NCI-H1694 treated with DMSO at 0.1 percent for 48 hours (cell line): ENCODE results near the gene MVK.

Source experiments
- DNase-seq: peaks from one replicate; lab custom pipeline; 2025; lab: John Stamatoyannopoulos, UW

The MVK gene

GRCh38 chr12:109545826-109546225 is 27.8 kb upstream of the MVK start:
- no peak for DNase-seq

- DNase-seq, result no peak
Observed at GRCh38 chr12:109547286-109547685, 26.3 kb upstream of the MVK start.

DNA sequence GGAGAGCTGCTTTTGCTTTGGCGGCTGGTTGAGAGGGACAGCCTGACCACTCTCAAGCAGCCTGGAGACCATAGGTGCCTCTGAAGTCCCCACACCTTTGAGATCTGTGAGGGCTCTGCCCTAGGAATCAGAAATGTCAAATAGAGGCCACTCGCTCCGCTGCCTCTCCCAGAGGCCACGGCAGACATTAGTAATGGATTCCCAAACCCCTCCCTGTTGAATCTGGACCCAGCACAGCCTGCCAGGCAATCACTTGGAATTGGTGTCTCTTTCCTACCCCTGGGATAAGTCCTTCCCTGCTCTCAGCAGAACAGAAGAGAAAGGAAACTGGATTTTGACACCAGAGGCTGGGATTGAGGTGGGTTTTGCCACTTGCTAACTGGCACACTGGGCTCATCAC is 25.3 kb upstream of the MVK start:
- DNase-seq, result no peak

DNA sequence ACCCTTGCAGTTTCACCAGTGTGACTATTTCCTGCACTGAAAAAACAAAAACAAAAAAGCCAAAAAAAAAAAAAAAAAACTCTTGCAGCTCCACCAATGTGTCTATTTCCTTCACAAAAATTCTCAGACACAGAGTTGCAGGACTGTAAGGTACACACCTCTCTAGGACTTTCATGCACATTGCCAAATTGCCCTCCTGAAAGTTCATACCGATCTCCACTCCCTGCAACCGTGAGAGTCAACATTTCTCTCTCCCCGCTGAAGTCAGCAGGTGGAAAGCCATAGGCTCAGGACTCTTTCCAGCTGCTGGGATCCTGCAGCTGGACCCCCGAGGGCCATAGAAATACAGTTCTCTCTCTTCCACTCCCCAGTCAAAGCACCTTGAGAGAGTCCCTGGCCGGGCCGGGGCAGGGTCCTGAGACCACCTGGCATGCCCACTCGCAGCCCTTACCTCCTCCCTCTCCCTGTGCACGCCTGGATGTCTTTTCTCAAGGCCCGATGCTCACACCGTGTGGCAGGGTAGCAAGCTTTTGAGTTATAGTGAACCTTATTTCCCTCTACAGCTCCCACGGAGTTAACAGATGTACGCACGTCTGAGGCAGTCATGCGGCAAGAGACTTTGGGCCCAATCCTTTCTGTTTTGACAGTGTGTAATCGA is 23.9 kb upstream of the MVK start:
- peak; percentile 59 for DNase-seq

GRCh38 chr12:109550281-109550680 is 23.3 kb upstream of the MVK start:
- no peak for DNase-seq

DNA sequence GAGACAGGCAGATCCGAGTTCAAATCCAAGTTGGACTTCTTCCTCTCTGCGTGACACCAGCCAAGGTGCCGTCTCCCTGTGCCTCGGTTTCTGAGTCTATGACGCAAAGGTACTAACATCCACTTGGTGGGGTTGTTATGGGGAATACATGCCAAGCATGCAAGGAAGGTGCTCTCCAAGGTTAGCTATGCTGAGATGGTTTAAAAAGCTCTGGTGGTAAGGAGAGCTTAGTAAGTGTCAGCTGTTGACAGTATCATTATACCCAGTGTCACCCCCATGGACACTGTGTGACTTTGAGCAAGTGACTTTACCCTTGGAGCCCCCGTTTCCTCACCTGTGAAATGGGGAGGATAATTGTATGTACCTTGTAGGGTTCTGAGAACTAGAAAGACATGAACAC is 22.5 kb upstream of the MVK start:
- no peak for DNase-seq

DNA sequence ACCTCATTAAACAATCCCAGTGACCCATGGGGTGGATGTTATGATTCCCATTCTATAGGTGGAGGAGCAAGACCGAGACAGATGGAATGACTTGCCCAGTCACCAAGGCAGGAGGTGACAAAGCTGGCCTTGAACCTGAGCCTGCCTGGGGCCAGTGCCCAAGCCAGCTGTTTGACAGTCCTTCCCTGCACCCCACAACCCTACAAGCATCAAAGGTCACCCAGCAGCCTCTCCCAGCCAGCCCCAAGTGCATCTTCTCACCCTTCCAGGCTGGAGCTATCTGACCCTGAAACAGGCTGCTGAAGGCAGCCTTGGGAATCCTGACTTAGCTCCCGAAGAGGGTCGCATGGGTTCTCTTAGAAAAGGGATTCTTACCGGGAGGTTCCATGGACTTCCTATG is 20.6 kb upstream of the MVK start:
- DNase-seq, result no peak

DNA sequence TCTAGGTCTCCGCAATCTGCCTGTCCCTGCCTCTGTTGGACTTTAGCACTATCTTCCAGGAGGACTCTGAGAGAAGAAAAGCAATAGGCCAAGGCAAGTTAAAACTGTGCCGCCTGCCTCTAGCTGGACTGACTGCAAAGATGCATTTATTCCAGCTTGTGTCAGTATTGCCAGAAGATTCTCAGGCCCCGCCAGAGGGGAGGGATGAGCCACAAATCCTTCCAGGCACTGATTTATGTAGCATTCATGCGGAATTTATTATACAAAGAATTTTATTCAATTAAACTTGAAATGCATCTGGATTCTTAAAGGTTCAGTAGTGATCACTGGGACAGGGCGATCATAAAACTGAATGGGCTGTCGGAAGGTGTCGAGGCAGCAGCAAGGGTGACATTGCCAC is 20.1 kb upstream of the MVK start:
- no peak for DNase-seq

DNA sequence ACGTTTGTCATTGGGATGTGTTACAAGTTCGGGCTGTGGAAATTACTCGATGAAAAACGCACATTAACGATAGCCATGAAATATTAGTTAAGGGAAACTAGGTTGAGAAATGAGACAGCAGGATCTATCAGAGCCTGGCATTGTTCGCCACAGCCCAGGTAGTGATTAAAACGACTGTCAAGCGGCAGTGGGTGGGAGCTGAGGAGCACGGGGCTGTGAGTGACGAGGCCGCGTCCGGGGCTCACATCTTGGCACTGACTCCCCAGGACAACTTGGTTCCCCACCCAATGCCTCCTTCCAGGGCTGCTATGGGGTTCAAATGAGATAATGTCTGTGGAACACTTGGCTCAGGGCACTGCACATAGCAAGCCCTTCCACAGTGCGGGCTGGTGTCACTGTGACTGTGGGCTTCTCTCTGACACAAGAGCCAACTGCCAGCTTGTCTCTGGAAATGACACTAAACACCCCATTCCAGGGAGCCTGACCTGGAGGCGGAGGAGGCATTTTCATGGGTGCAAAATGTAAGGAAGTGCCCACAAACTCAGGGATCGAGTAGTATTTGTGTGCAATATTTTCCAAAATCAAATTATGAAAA is 19.6 kb upstream of the MVK start:
- DNase-seq, result no peak

- DNase-seq, result no peak
Observed at GRCh38 chr12:109554761-109555160, 18.8 kb upstream of the MVK start.

GRCh38 chr12:109555431-109556315 is 17.9 kb upstream of the MVK start:
- DNase-seq, result no peak

- DNase-seq, result no peak
Observed at GRCh38 chr12:109557200-109557599, 16.4 kb upstream of the MVK start.

DNA sequence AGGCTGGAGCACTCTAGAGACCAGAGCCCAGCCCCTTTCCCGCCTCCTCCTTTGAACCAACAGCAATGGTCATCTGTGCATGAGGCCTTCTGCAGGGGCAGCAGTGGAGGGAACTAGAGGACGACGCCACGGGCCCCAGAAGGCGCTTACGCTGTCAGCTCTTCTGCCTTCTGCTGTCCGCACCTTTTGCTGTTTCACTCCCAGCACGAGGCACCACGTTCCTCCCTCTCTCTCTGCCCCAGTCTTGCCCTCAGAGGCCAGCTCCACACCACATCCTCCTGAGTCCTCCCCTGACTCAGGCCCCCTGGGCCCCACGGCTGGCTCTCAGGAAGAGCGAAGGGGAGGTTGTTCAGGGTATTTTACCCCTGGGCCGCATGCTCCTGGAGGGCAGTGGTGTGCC is 15.8 kb upstream of the MVK start:
- no peak for DNase-seq

- DNase-seq, result no peak
Observed at GRCh38 chr12:109558374-109559199, 15.0 kb upstream of the MVK start.

DNA sequence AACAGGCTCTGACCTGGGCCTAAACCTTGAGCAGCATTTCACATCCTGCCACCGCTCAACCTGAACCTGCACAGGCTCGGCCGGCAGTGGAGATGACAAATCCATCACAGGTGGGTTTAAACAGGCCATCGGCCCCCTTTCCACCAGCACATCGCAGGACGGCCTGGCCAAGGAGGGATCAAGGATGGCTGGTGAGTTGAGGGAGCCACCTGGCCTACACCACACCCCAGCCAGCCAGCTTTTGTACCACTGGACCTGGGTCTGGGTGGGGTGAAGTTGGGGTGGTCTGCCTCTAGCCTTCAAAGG is 14.4 kb upstream of the MVK start:
- DNase-seq, result no peak

GRCh38 chr12:109559601-109560000 is 14.0 kb upstream of the MVK start:
- no peak for DNase-seq

- DNase-seq, result no peak
Observed at GRCh38 chr12:109560867-109561710, 12.5 kb upstream of the MVK start.

DNA sequence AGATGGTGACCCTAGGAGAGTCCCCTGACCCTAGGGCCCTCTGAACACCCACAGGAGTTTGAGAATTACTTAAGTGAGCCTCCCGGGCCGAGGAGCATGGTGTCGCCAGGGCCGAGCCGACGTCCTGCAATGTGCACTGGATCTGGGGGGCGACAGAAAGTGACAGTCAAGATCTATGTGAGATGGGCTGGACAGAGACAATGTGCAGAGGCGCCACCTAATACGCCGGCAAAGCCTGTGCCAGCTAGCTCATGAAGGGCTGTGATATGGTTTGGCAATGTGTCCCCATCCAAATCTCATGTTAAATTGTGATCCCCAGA is 11.9 kb upstream of the MVK start:
- no peak for DNase-seq

GRCh38 chr12:109562871-109563270 is 10.7 kb upstream of the MVK start:
- DNase-seq, result no peak

GRCh38 chr12:109563291-109564284 is 10.0 kb upstream of the MVK start:
- no peak for DNase-seq

GRCh38 chr12:109566424-109566823 is 7.2 kb upstream of the MVK start:
- DNase-seq, result no peak
